Measurements from ENCODE around the gene OR2A25. TPM values are rescaled to one million over a fixed set of nuclear protein-coding genes. Genes with fewer than 3 reads are reported as not detected.

OR2A25 gene
- total RNA-seq, 4 donors from 2014 or later: not detected

DNA sequence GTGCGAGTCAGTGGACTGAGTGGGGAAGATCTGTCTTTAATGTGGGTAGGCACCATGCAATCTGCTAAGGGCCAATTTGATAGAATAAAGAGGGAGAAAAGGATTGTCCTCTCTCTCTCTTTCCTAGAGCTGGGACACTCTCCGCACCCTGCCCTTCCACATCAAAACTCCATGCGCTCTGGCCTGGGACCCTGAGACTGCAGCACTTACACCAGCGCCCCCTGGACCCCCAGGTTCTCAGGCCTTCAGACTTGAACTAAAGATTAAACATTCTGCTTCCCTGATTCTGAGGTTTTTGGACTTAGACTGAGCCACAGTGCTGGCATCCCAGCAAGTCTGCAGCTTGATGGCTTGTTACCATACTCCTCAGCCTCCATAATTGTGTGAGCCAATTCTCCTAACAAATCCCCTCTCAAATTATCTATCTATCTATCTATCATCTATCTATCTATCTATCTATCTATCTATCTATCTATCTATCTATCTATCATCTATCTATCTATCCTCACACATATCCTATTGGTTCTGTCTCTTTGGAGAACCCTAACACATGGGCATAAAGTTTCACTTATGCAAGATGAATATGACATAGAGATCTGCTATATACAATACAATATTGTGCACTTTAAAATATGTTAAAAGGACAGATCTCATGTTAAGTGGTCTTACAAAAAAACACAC, 43.3 kb upstream of the OR2A25 start:
- 45 to 49% methylated on average over 4 of the region's 4 CpGs for WGBS, 2 donors
- no peak overlapping the region for H3K4me3 ChIP-seq (ENCODE audit: low read depth, poor library complexity, severe bottlenecking)
- no peak for DNase-seq (ENCODE audit: low spot score in 2 of 2)
- TF ChIP-seq CTCF (IDR thresholded peaks at IDR 0.05) (no peak), POLR2A (IDR thresholded peaks at IDR 0.05) (no peak)
- intact Hi-C loops (cut with DNase I; ENCODE audit: low total_unique reads): no loop called here

DNA sequence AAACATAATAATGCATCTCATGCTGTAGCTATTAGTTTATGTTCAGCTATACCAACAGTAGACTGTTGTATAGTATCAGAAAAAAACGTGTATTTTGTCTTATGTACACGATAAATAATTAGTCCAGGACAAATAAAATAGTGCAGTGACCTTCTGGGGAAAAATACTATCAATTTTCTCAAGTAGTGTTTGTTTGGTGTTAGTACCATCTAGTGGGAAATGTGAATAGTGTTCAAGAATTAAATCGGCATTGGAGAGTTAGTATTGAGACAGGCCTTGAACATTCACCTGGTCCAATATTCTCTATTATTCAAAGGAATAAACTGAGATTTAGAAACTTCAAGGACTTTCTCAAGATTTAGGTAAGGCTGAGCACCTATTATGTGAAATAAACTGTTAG, 42.5 kb upstream of the OR2A25 start:
- WGBS, 2 donors: 7 to 11% methylated on average over 3 of the region's 3 CpGs
- intact Hi-C loops (cut with DNase I; ENCODE audit: low total_unique reads): no loop called here

GRCh38 chr7:144027974-144028373, 41.6 kb upstream of the OR2A25 start:
- intact Hi-C loops (cut with DNase I; ENCODE audit: low total_unique reads): no loop called here
- WGBS, 2 donors: 37 to 44% methylated on average over 1 of the region's 1 CpG

More for the DNA sequence above, 42.5 kb upstream of the OR2A25 start:
- no peak overlapping the region for H3K4me3 ChIP-seq (ENCODE audit: low read depth, poor library complexity, severe bottlenecking)
- no peak for DNase-seq (ENCODE audit: low spot score in 2 of 2)
- TF ChIP-seq CTCF (IDR thresholded peaks at IDR 0.05) (no peak), POLR2A (IDR thresholded peaks at IDR 0.05) (no peak)

DNA sequence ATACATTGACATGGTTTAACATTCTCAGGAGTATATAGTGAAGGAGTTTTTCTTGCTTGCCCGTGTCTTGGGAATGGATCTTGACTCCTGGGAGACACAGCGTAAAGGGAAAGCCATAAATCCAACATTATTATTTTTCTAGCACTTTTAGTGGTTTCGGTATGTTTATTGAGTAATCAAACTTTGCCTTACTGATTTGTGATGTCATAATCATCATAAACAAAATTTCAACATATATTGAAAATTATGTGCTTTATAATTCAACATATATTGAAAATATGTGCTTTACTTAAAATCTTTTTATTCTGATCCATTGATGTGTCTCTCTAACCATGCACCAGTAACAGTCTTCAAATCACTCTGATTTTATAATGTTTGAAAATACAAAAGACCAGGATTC, 41.1 kb upstream of the OR2A25 start:
- 86 to 87% methylated on average over 3 of the region's 3 CpGs for WGBS, 2 donors
- H3K4me3 ChIP-seq (ENCODE audit: low read depth, poor library complexity, severe bottlenecking): no peak overlapping the region
- DNase-seq (ENCODE audit: low spot score in 2 of 2): no peak
- intact Hi-C loops (cut with DNase I; ENCODE audit: low total_unique reads): no loop called here
- TF ChIP-seq CTCF (IDR thresholded peaks at IDR 0.05): no peak
- TF ChIP-seq POLR2A (IDR thresholded peaks at IDR 0.05): no peak

More at GRCh38 chr7:144027974-144028373, 41.6 kb upstream of the OR2A25 start:
- no peak for TF ChIP-seq CTCF (IDR thresholded peaks at IDR 0.05)
- TF ChIP-seq POLR2A (IDR thresholded peaks at IDR 0.05): no peak
- no peak for DNase-seq (ENCODE audit: low spot score in 2 of 2)
- no peak overlapping the region for H3K4me3 ChIP-seq (ENCODE audit: low read depth, poor library complexity, severe bottlenecking)

- TF ChIP-seq CTCF (IDR thresholded peaks at IDR 0.05) (no peak), POLR2A (IDR thresholded peaks at IDR 0.05) (no peak)
- no peak overlapping the region for H3K4me3 ChIP-seq (ENCODE audit: low read depth, poor library complexity, severe bottlenecking)
- DNase-seq (ENCODE audit: low spot score in 2 of 2): no peak
- intact Hi-C loops (cut with DNase I; ENCODE audit: low total_unique reads): no loop called here
- WGBS, 2 donors: 82 to 84% methylated on average over 5 of the region's 5 CpGs
Observed at GRCh38 chr7:144032516-144032915, 37.1 kb upstream of the OR2A25 start.

Measured in lower leg skin (tissue), 4 donors.